Stimulated activated CD4-positive, alpha-beta T cell treated with anti-CD3 and anti-CD28 coated beads, Interleukin-15, amount 100 ng/mL, for 1 hour (primary cell): ENCODE measurements around the gene CHST13.

Source experiments
- DNase-seq, 2 donors: peaks; one replicate each; pipeline ENCODE4 v3.0.0-alpha.2; 2020; ENCODE audit warnings: low read depth in 1 of 2, low spot score in 1 of 2

Gene CHST13

GRCh38 chr3:126487151-126487771 is 36.7 kb upstream of the CHST13 start:
- no peak for DNase-seq

GRCh38 chr3:126488185-126488584 is 35.8 kb upstream of the CHST13 start:
- DNase-seq: no peak

- DNase-seq: no peak
Measured at GRCh38 chr3:126488886-126489569, 34.9 kb upstream of the CHST13 start.

GRCh38 chr3:126490619-126491018 is 33.3 kb upstream of the CHST13 start:
- no peak for DNase-seq

- DNase-seq: no peak
Measured at GRCh38 chr3:126491221-126492013, 32.5 kb upstream of the CHST13 start.

GRCh38 chr3:126493051-126493450 is 30.9 kb upstream of the CHST13 start:
- DNase-seq: no peak

GRCh38 chr3:126493739-126494138 is 30.2 kb upstream of the CHST13 start:
- no peak for DNase-seq

GRCh38 chr3:126494204-126494969 is 29.6 kb upstream of the CHST13 start:
- no peak for DNase-seq

- no peak for DNase-seq
Measured at GRCh38 chr3:126494970-126495230, 29.1 kb upstream of the CHST13 start.

- no peak for DNase-seq
Measured at GRCh38 chr3:126495786-126496185, 28.2 kb upstream of the CHST13 start.

GRCh38 chr3:126496894-126497850 is 26.8 kb upstream of the CHST13 start:
- no peak for DNase-seq

GRCh38 chr3:126497956-126498355 is 26.0 kb upstream of the CHST13 start:
- no peak for DNase-seq

- no peak for DNase-seq
Measured at GRCh38 chr3:126498461-126498860, 25.5 kb upstream of the CHST13 start.

GRCh38 chr3:126498929-126499328 is 25.0 kb upstream of the CHST13 start:
- DNase-seq: no peak

GRCh38 chr3:126499401-126499800 is 24.6 kb upstream of the CHST13 start:
- no peak for DNase-seq

- DNase-seq: no peak
Measured at GRCh38 chr3:126500016-126500415, 23.9 kb upstream of the CHST13 start.

GRCh38 chr3:126501054-126501453 is 22.9 kb upstream of the CHST13 start:
- no peak for DNase-seq

- DNase-seq: no peak
Measured at GRCh38 chr3:126501736-126502135, 22.2 kb upstream of the CHST13 start.

GRCh38 chr3:126502656-126503055 is 21.3 kb upstream of the CHST13 start:
- no peak for DNase-seq

- DNase-seq: no peak
Measured at GRCh38 chr3:126503701-126504100, 20.3 kb upstream of the CHST13 start.

- DNase-seq: no peak
Measured at GRCh38 chr3:126507886-126508285, 16.1 kb upstream of the CHST13 start.
